CD4-positive, alpha-beta T cell (primary cell): ENCODE results near the gene CEMIP2. TPM values are rescaled to one million over a fixed set of nuclear protein-coding genes. Genes with fewer than 3 reads are reported as not detected.

Experiments
- ATAC-seq: fragments of 200-7000 bp; cut with Tn5 transposase; one replicate; pipeline ENCODE4 v1.10.0; 2022; ENCODE audit warnings: mild to moderate bottlenecking; ENCODE audit not compliant: poor library complexity
- CTCF ChIA-PET: fragments of 350-600 bp; sonication (Branson Sonifier 250); formaldehyde crosslinking; loops from one replicate; lab custom pipeline; 2021; ENCODE audit warnings: antibody characterized with exemption, inconsistent platforms; lab: Charles Lee
- POLR2A ChIA-PET: fragments of 350-600 bp; sonication (Branson Sonifier 250); formaldehyde crosslinking; loops from one replicate; lab custom pipeline; 2021; ENCODE audit warnings: antibody characterized with exemption, inconsistent platforms; lab: Charles Lee
- DNase-seq, 14 experiments: peaks; one replicate each; pipeline ENCODE4 v3.0.0-alpha.2; 2013 to 2020; ENCODE audit warnings: mixed read lengths in 2 of 14
- H3K27ac ChIP-seq, 2 donors: one replicate each; pipeline versions ENCODE4 v1.5.1 to v1.7.0; 2013; ENCODE audit warnings: low read length in 2 of 2, low read depth in 1 of 2, mild to moderate bottlenecking in 1 of 2
- H3K27me3 ChIP-seq, 2 experiments: 1 replicate in 1 of 2; 2 replicates in 1 of 2; pipeline versions ENCODE4 v1.6.1 to v1.7.0; 2013; ENCODE audit warnings: low read length in 2 of 2, control low read depth in 1 of 2, mild to moderate bottlenecking in 1 of 2, moderate library complexity in 1 of 2; ENCODE audit not compliant: insufficient read depth in 2 of 2, control insufficient read depth in 1 of 2
- H3K36me3 ChIP-seq: one replicate; pipeline ENCODE4 v1.6.1; 2013; ENCODE audit warnings: low read length, control low read depth; ENCODE audit not compliant: insufficient read depth
- H3K4me1 ChIP-seq: one replicate; pipeline ENCODE4 v1.6.1; 2013; ENCODE audit warnings: low read length, control low read depth; ENCODE audit not compliant: insufficient read depth
- H3K4me3 ChIP-seq: one replicate; pipeline ENCODE4 v1.5.1; 2013; ENCODE audit warnings: mild to moderate bottlenecking, low read length, moderate library complexity
- H3K9me3 ChIP-seq, 2 experiments: 1 replicate in 1 of 2; 2 replicates in 1 of 2; pipeline versions ENCODE4 v1.6.1 to v1.7.0; 2013; ENCODE audit warnings: low read length in 2 of 2, mild to moderate bottlenecking in 2 of 2, control low read depth in 1 of 2, moderate library complexity in 1 of 2; ENCODE audit not compliant: control insufficient read depth in 1 of 2, insufficient read depth in 1 of 2
- H3K27ac Mint-ChIP-seq: one replicate; pipeline ENCODE4 v1.8.0; 2020; ENCODE audit warnings: mixed read lengths
- H3K27me3 Mint-ChIP-seq: one replicate; pipeline ENCODE4 v1.8.0; 2021; ENCODE audit warnings: mixed read lengths
- H3K36me3 Mint-ChIP-seq: one replicate; pipeline ENCODE4 v1.8.0; 2021; ENCODE audit warnings: low read depth, mixed read lengths
- H3K4me1 Mint-ChIP-seq: one replicate; pipeline ENCODE4 v1.8.0; 2021; ENCODE audit warnings: low read depth, mixed read lengths
- H3K4me3 Mint-ChIP-seq: one replicate; pipeline ENCODE4 v1.8.0; 2020; ENCODE audit warnings: mild to moderate bottlenecking, mixed read lengths
- H3K9me3 Mint-ChIP-seq: one replicate; pipeline ENCODE4 v1.8.0; 2020; ENCODE audit warnings: mixed read lengths
- CTCF ChIP-seq: fragments of 200-600 bp; IDR thresholded peaks from one replicate; pipeline ENCODE4 v1.8.0; 2022; ENCODE audit warnings: antibody characterized with exemption, mild to moderate bottlenecking
- intact Hi-C, 2 experiments: fragments of 100-400 bp; cut with DNase I in 1 of 2; cut with micrococcal nuclease in 1 of 2; formaldehyde crosslinking; loops; one replicate each; pipeline versions ENCODE4 v1.15.1 to v1.9.0; 2023 to 2025; cut with DNase I, micrococcal nuclease
- total RNA-seq, 174 experiments: library from RNA in 2 of 174; stranded (reverse) in 2 of 174; gene quantifications; one replicate each; pipeline ENCODE4 v1.2.3 and lab custom pipeline; 2021 to 2026

Gene CEMIP2
- total RNA-seq, 2 experiments from 2014 or later = 301 to 305 TPM

DNA sequence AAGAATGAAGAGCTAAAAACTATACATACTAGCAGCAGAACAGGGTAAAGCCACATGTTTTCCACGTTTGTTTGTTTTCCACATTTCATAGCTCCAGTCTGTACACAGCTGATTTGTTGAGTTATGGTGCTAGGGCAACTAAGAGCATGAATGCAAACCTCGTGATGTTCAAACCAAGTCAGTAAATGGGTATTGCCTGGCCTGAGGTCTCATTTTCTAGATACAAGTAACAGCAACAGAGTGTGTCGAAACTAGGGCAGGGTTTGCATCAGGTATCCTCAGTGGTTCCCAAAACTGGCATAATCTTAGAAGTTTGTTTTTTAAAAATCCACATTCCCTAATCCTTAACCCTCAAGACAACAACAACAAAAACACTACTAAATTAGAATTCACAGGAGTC, 89.3 kb downstream of the CEMIP2 start:
- no peak for ATAC-seq
- ChIA-PET POLR2A (interaction anchor here (0.5 kb wide), 1 partner anchor 1454 kb away, joined by 3 read pairs; no protein-coding TSS in a partner anchor), CTCF (interaction anchor here (1.6 kb wide), 1 partner anchor 69 kb away, joined by 3 read pairs; no protein-coding TSS in a partner anchor)
- peaks cover 0 to 6% of the 10 kb centered on the region in 2 experiments for H3K9me3 ChIP-seq
- Mint-ChIP-seq H3K36me3 (peaks cover 10% of the 10 kb centered on the region), H3K27me3 (no peaks in the 10 kb centered on the region), H3K9me3 (no peaks in the 10 kb centered on the region), H3K4me3 (no peak overlapping the region), H3K27ac (no peak overlapping the region), H3K4me1 (peaks cover 34% of the 10 kb centered on the region)
- H3K4me3 ChIP-seq = no peak overlapping the region
- DNase-seq = no peak
- no peak overlapping the region for H3K27ac ChIP-seq
- peaks cover 4% of the 10 kb centered on the region for H3K4me1 ChIP-seq
- no peaks in the 10 kb centered on the region for H3K27me3 ChIP-seq
- intact Hi-C loops = no loop called here
- no peaks in the 10 kb centered on the region for H3K36me3 ChIP-seq
- TF ChIP-seq CTCF = no peak

DNA sequence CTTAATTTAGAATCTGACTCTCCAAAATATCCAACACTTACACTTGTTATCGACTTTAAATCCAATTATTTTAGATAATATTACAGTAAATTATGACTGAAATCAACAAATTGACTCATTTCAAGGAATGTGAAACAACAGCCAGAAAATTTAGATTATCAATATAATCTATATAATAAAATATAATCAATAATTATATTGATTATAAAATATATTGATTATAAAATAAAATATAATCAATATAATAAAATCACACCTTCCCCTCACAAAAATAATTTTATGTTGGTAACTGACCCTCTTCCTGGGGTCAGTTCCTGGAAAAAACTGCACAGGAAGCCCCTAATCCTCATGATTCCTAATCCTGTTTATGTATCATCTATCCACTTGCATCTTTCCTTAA, 91.1 kb downstream of the CEMIP2 start:
- Mint-ChIP-seq H3K4me3 (no peak overlapping the region), H3K9me3 (no peaks in the 10 kb centered on the region), H3K27ac (no peak overlapping the region), H3K36me3 (peaks cover 5% of the 10 kb centered on the region), H3K4me1 (peaks cover 25% of the 10 kb centered on the region), H3K27me3 (no peaks in the 10 kb centered on the region)
- CTCF ChIA-PET = interaction anchor here (0.5 kb wide), 1 partner anchor 15 kb away, joined by 4 read pairs; no protein-coding TSS in a partner anchor
- TF ChIP-seq CTCF = no peak
- H3K27me3 ChIP-seq = no peaks in the 10 kb centered on the region
- intact Hi-C loops = no loop called here
- H3K36me3 ChIP-seq = no peaks in the 10 kb centered on the region
- H3K9me3 ChIP-seq = peaks cover 0 to 6% of the 10 kb centered on the region in 2 experiments
- no peak overlapping the region for H3K4me3 ChIP-seq
- POLR2A ChIA-PET = no interaction called here
- no peaks in the 10 kb centered on the region for H3K4me1 ChIP-seq
- no peak for ATAC-seq
- H3K27ac ChIP-seq = no peak overlapping the region
- no peak for DNase-seq

DNA sequence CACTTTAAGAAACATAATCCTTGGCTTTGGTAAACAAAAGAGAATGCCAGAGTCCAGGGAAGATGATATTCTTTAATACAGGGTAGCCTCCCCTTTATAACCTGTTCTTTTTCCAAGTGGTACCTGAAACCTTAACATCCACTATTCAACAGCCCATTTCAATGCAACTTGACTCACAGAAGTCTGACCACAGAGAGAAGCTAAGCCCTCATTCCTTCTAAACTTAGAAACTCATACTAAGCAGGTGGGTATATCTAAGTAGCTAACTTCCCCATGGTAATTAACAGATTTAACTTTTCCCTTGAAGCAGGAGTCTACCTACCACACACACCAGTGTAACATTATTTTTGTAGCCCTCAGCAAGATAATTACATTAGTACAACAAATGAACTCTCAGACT, 91.9 kb downstream of the CEMIP2 start:
- H3K36me3 Mint-ChIP-seq = no peaks in the 10 kb centered on the region
- no peaks in the 10 kb centered on the region for H3K27me3 Mint-ChIP-seq
- Histone ChIP-seq H3K36me3 (no peaks in the 10 kb centered on the region), H3K27me3 (no peaks in the 10 kb centered on the region), H3K4me1 (no peaks in the 10 kb centered on the region), H3K27ac (no peak overlapping the region), H3K4me3 (no peak overlapping the region), H3K9me3 (peaks cover 0 to 6% of the 10 kb centered on the region in 2 experiments)
- ChIA-PET CTCF (no interaction called here), POLR2A (no interaction called here)
- intact Hi-C loops = no loop called here
- H3K4me1 Mint-ChIP-seq = peaks cover 18% of the 10 kb centered on the region
- TF ChIP-seq CTCF = no peak
- DNase-seq (no peak), ATAC-seq (no peak)
- no peak overlapping the region for H3K27ac Mint-ChIP-seq
- no peaks in the 10 kb centered on the region for H3K9me3 Mint-ChIP-seq
- H3K4me3 Mint-ChIP-seq = no peak overlapping the region
